ENCODE measurements around the gene WRNIP1.

- TF ChIP-seq POLR2A (IDR thresholded peaks at IDR 0.05), result no peak
- no peak for TF ChIP-seq CTCF (IDR thresholded peaks at IDR 0.05)
Observed at GRCh38 chr6:2733324-2733723, 31.9 kb upstream of the WRNIP1 start.
